K562 (cell line): Measurements from ENCODE around the gene SEC22C. TPM values are rescaled to one million over a fixed set of nuclear protein-coding genes. Genes with fewer than 3 reads are reported as not detected.

Experiments used
- ATAC-seq: fragments of 200-7000 bp; cut with Tn5 transposase; 3 replicates; pipeline ENCODE4 v1.9.1; 2020; ENCODE audit warnings: moderate library complexity
- BruUV-seq: library from RNA; stranded (reverse); fragments of 400-500 nt; replicated peaks from 2 replicates; lab custom pipeline; 2021; lab: Mats Ljungman, UMichigan
- CTCF ChIA-PET: fragments of 300-600 bp; formaldehyde crosslinking; extraction: SDS; loops from one replicate; lab custom pipeline; 2021; ENCODE audit warnings: low intra/inter-chr PET ratio; lab: Yijun Ruan, JAX
- POLR2A ChIA-PET: fragments of 300-600, 350-650 bp; sonication (Branson Sonifier 250); formaldehyde crosslinking; extraction: SDS; loops from one replicate; lab custom pipeline; 2021; ENCODE audit warnings: antibody characterized with exemption, inconsistent platforms; lab: Yijun Ruan, JAX
- DNase-seq, 4 experiments: peaks; one replicate each; pipeline versions ENCODE4 v3.0.0 to v3.0.0-alpha.2; 2011 to 2018; ENCODE audit warnings: low spot score in 3 of 4, mixed read lengths in 3 of 4; ENCODE audit errors: extremely low read depth in 1 of 4
- FAIRE-seq: peaks from 2 replicates; lab custom pipeline; 2011; peaks lifted over from hg19 to GRCh38; lab: Jason Lieb, UNC
- H2AFZ ChIP-seq: 2 replicates; pipeline ENCODE4 v1.6.0; 2011; ENCODE audit warnings: low read depth, low read length, control low read depth, inconsistent platforms
- H3K27ac ChIP-seq: fragments of 200-600 bp; 3 replicates; pipeline ENCODE4 v1.8.0; 2011; ENCODE audit warnings: low read depth, mild to moderate bottlenecking, control low read depth, inconsistent platforms, low read length, moderate library complexity, mixed read lengths; ENCODE audit errors: extremely low read depth
- H3K27me3 ChIP-seq, 2 experiments: fragments of 300-600 bp in 1 of 2; 2 replicates in 1 of 2; 3 replicates in 1 of 2; pipeline versions ENCODE4 v1.6.0 to v1.8.0; 2011; ENCODE audit warnings: inconsistent platforms in 2 of 2, low read length in 2 of 2, mild to moderate bottlenecking in 1 of 2, mixed read lengths in 1 of 2, moderate library complexity in 1 of 2; ENCODE audit not compliant: control insufficient read depth in 2 of 2, insufficient read depth in 2 of 2
- H3K36me3 ChIP-seq: fragments of 300-600 bp; 3 replicates; pipeline ENCODE4 v1.8.0; 2011; ENCODE audit warnings: mild to moderate bottlenecking, low read length, inconsistent platforms; ENCODE audit not compliant: control insufficient read depth, insufficient read depth
- H3K4me1 ChIP-seq, 2 experiments: fragments of 200-600 bp in 1 of 2; replicated peaks in 1 of 2; 2 replicates in 1 of 2; 3 replicates in 1 of 2; pipeline versions ENCODE4 v1.5.1 to v1.8.0; 2011; ENCODE audit warnings: inconsistent platforms in 2 of 2, low read length in 2 of 2, mild to moderate bottlenecking in 1 of 2, mixed read lengths in 1 of 2, moderate library complexity in 1 of 2; ENCODE audit not compliant: control insufficient read depth in 2 of 2, insufficient read depth in 2 of 2
- H3K4me2 ChIP-seq: 2 replicates; pipeline ENCODE4 v1.6.1; 2011; ENCODE audit warnings: low read length, control low read depth, inconsistent platforms, mixed read lengths; ENCODE audit not compliant: insufficient read depth
- H3K4me3 ChIP-seq: fragments of 200-600 bp; sonication (generic), shearing (Covaris generic); 2 replicates; pipeline ENCODE4 v1.5.1; 2016; ENCODE audit warnings: control low read depth, inconsistent platforms
- H3K79me2 ChIP-seq: fragments of 200-600 bp; 3 replicates; pipeline ENCODE4 v1.8.0; 2011; ENCODE audit warnings: low read length, inconsistent platforms; ENCODE audit not compliant: control insufficient read depth, insufficient read depth
- H3K9ac ChIP-seq, 2 experiments: 2 replicates each; pipeline versions ENCODE4 v1.6.0 to v1.6.1; 2011; ENCODE audit warnings: low read depth in 2 of 2, low read length in 2 of 2, control low read depth in 1 of 2, inconsistent platforms in 1 of 2, mild to moderate bottlenecking in 1 of 2, mixed read lengths in 1 of 2; ENCODE audit not compliant: insufficient read depth in 1 of 2
- H3K9me1 ChIP-seq: one replicate; pipeline ENCODE4 v1.6.0; 2011; ENCODE audit warnings: inconsistent platforms, mild to moderate bottlenecking, low read length, moderate library complexity; ENCODE audit not compliant: control insufficient read depth, insufficient read depth
- H3K9me3 ChIP-seq: replicated peaks from 2 replicates; pipeline ENCODE4 v1.5.1; 2011; ENCODE audit warnings: low read depth, low read length, inconsistent platforms; ENCODE audit not compliant: control insufficient read depth, insufficient read depth
- H4K20me1 ChIP-seq: replicated peaks from 2 replicates; pipeline ENCODE4 v1.6.1; 2011; ENCODE audit warnings: low read length, inconsistent platforms, mixed read lengths; ENCODE audit not compliant: control insufficient read depth, insufficient read depth
- AFF1 ChIP-seq, 2 experiments: fragments of 450-650 bp; IDR thresholded peaks; 2 replicates each; pipeline ENCODE4 v1.6.1; 2018; ENCODE audit warnings: mild to moderate bottlenecking in 2 of 2, low read depth in 1 of 2; ENCODE audit not compliant: partially characterized antibody in 2 of 2
- ASH1L ChIP-seq: fragments of 450-650 bp; IDR thresholded peaks from 2 replicates; pipeline ENCODE4 v1.6.1; 2018; ENCODE audit warnings: borderline replicate concordance, mild to moderate bottlenecking, low read depth; ENCODE audit not compliant: partially characterized antibody
- BMI1 ChIP-seq: fragments of 150-350 bp; IDR thresholded peaks from 2 replicates; pipeline ENCODE4 v1.6.1; 2014; ENCODE audit warnings: low read length
- E2F4 ChIP-seq: sonication (generic); formaldehyde crosslinking; IDR thresholded peaks from 2 replicates; pipeline ENCODE4 v1.8.0; 2022; ENCODE audit warnings: mild to moderate bottlenecking, low read depth, missing genetic modification reagents
- FOS ChIP-seq: IDR thresholded peaks from 3 replicates; pipeline ENCODE4 v1.6.1; 2011; ENCODE audit not compliant: insufficient read length; ENCODE audit errors: extremely low read depth
- FOXJ3 ChIP-seq: sonication (generic); formaldehyde crosslinking; IDR thresholded peaks from 2 replicates; pipeline ENCODE4 v1.4.0; 2020; ENCODE audit warnings: mild to moderate bottlenecking, missing genetic modification reagents
- HDAC1 ChIP-seq, 2 experiments: fragments of 450-650 bp; IDR thresholded peaks; 2 replicates each; pipeline ENCODE4 v1.6.1; 2016 to 2017; ENCODE audit warnings: inconsistent platforms in 1 of 2, mild to moderate bottlenecking in 1 of 2, moderate library complexity in 1 of 2
- IRF9 ChIP-seq: fragments of 450-650 bp; IDR thresholded peaks from 2 replicates; pipeline ENCODE4 v1.6.1; 2016; ENCODE audit warnings: missing biosample characterization, missing genetic modification characterization
- NFXL1 ChIP-seq: fragments of 450-650 bp; formaldehyde crosslinking; IDR thresholded peaks from 2 replicates; pipeline ENCODE4 v1.4.0; 2021; ENCODE audit warnings: mild to moderate bottlenecking
- PTTG1 ChIP-seq: fragments of 450-650 bp; IDR thresholded peaks from 2 replicates; pipeline ENCODE4 v1.6.1; 2016; ENCODE audit warnings: low read depth, mild to moderate bottlenecking, missing genetic modification characterization, missing compliant biosample characterization
- RB1 ChIP-seq: fragments of 450-650 bp; IDR thresholded peaks from 2 replicates; pipeline ENCODE4 v1.6.1; 2017; ENCODE audit warnings: low read depth, mild to moderate bottlenecking
- RBBP5 ChIP-seq: fragments of 200-600 bp; sonication (generic); IDR thresholded peaks from 2 replicates; pipeline ENCODE4 v1.6.1; 2012; ENCODE audit warnings: borderline replicate concordance, mild to moderate bottlenecking, low read length, control low read depth, inconsistent platforms; ENCODE audit not compliant: insufficient read depth, poor library complexity, severe bottlenecking
- RCOR1 ChIP-seq, 2 experiments: IDR thresholded peaks; 2 replicates each; pipeline ENCODE4 v1.6.1; 2012; ENCODE audit warnings: low read depth in 2 of 2, low read length in 2 of 2, borderline replicate concordance in 1 of 2, improper control_type of control experiment in 1 of 2
- SP1 ChIP-seq: sonication (generic); formaldehyde crosslinking; IDR thresholded peaks from 2 replicates; pipeline ENCODE4 v1.8.1; 2022; ENCODE audit warnings: mild to moderate bottlenecking, missing genetic modification reagents
- ZNF232 ChIP-seq: sonication (generic); formaldehyde crosslinking; IDR thresholded peaks from 2 replicates; pipeline ENCODE4 v1.8.0; 2022; ENCODE audit warnings: mild to moderate bottlenecking, missing genetic modification reagents
- WGBS: fragments of 100-300 bp; shearing (Covaris generic); methylation state at CpG from one replicate; pipeline ENCODE4 v1.1.6; 2016; ENCODE audit warnings: low coverage, mixed read lengths; ENCODE audit not compliant: insufficient coverage; ENCODE audit errors: missing lambda C conversion rate; 5-methylcytosine and 5-hydroxymethylcytosine counted together
- in situ Hi-C: fragments of 300-500 bp; cut with MboI; formaldehyde crosslinking; loops from 4 replicates; pipeline ENCODE4 v1.15.0; 2018; ENCODE audit warnings: inconsistent platforms, mixed read lengths
- intact Hi-C: fragments of 100-400 bp; cut with micrococcal nuclease; formaldehyde crosslinking; loops from 2 replicates; pipeline ENCODE4 v1.14.2; 2022
- polyA plus RNA-seq, 8 experiments: library from polyadenylated mRNA; depleted of rRNA in 4 of 8; stranded (reverse) in 5 of 8; unstranded in 3 of 8; fragments of >200 nt; fragmentation: Nextera tagmentation in 2 of 8; fragmentation: Illumina TruSeq in 1 of 8; extraction: Ambion mirVana in 2 of 8; extraction: Trizol in 1 of 8; gene quantifications; 2 replicates each; pipeline versions ENCODE4 v1.2.1 to v1.2.3, GENCODE V29; 2011 to 2014; ENCODE audit warnings: inconsistent platforms in 1 of 8, missing spikeins in 1 of 8
- total RNA-seq, 7 experiments: library from RNA; depleted of rRNA in 6 of 7; stranded (reverse); fragments of >200 nt in 6 of 7; fragmentation: Illumina TruSeq in 2 of 7; extraction: Trizol in 2 of 7; gene quantifications; 2 replicates each; pipeline versions ENCODE4 v1.2.1 to v1.2.3, GENCODE V29; 2011 to 2021; ENCODE audit warnings: low replicate concordance in 1 of 7

SEC22C gene
- total and polyA plus RNA-seq, 9 of the 15 experiments (the other 6 are each of a cell fraction or from before 2014, with no cell fraction given) = 35.6 to 68.4 (median 50.7) TPM

- POLR2A ChIA-PET = interaction anchor here (0.5 kb wide), 1 partner anchor 59 kb away, joined by 3 read pairs; no protein-coding TSS in a partner anchor
- peak; percentile 81 to 84 (median 82) for DNase-seq
- no peaks in the 10 kb centered on the region for H3K4me1 ChIP-seq
- H3K4me2 ChIP-seq = peak overlapping the region; percentile 19; the same call in 1 of the 2 replicates
- in situ Hi-C loops (no loop called here), intact Hi-C loops (loop anchor here (5.0 kb wide), 1 partner anchor 315 kb away; no protein-coding TSS in a partner anchor)
- peak; percentile 91 for FAIRE-seq
- no peaks in the 10 kb centered on the region for H3K79me2 ChIP-seq
- CTCF ChIA-PET = interaction anchor here (0.5 to 1.5 kb wide), 6 partner anchors 29 to 339 kb away, joined by 3 to 6 read pairs (median 4); no protein-coding TSS in a partner anchor
- WGBS = 28% methylated on average over 7 of the region's 7 CpGs
- no peaks in the 10 kb centered on the region for H3K9me1 ChIP-seq
- peak; percentile 94 for ATAC-seq
- no peak overlapping the region for H2AFZ ChIP-seq
- H3K27me3 ChIP-seq = peaks cover 0 to 12% of the 10 kb centered on the region in 2 experiments; a peak in 1 of 5 replicates
- H3K4me3 ChIP-seq = no peak overlapping the region
- H3K9me3 ChIP-seq = no peaks in the 10 kb centered on the region
- H3K9ac ChIP-seq = no peak overlapping the region
- no TSS peak for BruUV-seq
- peaks cover 32% of the 10 kb centered on the region for H3K36me3 ChIP-seq
- no peak overlapping the region for H3K27ac ChIP-seq
- peaks cover 14% of the 10 kb centered on the region for H4K20me1 ChIP-seq
- TF ChIP-seq AFF1 (IDR thresholded peaks at IDR 0.05; ENCODE audit: low read depth in 1 of 2, partially characterized antibody in 2 of 2) (no peak), RBBP5 (no peak), HDAC1 (IDR thresholded peaks at IDR 0.05) (no peak), RB1 (peak; percentile 64), PTTG1 (tag) (no peak), SP1 (no peak), ASH1L (no peak), RCOR1 (IDR thresholded peaks at IDR 0.05; ENCODE audit: borderline replicate concordance in 1 of 2, low read depth in 2 of 2, low read length in 2 of 2) (peak in 1 of 2 experiments; percentile 54; a peak in 1 of 4 replicates), ZNF232 (no peak), FOS (no peak), BMI1 (no peak), E2F4 (CRISPR knock-in tag) (no peak), FOXJ3 (no peak), NFXL1 (CRISPR knock-in tag) (no peak), IRF9 (no peak)
Measured at GRCh38 chr3:42547401-42547945, 34.3 kb downstream of the SEC22C start.
